Measurements from ENCODE around the gene DDA1.

Gene DDA1

GRCh38 chr19:17311455-17312188 is 2.3 kb downstream of the DDA1 start:
- no peak for DNase-seq (ENCODE audit: low read depth in 2 of 2)

DNA sequence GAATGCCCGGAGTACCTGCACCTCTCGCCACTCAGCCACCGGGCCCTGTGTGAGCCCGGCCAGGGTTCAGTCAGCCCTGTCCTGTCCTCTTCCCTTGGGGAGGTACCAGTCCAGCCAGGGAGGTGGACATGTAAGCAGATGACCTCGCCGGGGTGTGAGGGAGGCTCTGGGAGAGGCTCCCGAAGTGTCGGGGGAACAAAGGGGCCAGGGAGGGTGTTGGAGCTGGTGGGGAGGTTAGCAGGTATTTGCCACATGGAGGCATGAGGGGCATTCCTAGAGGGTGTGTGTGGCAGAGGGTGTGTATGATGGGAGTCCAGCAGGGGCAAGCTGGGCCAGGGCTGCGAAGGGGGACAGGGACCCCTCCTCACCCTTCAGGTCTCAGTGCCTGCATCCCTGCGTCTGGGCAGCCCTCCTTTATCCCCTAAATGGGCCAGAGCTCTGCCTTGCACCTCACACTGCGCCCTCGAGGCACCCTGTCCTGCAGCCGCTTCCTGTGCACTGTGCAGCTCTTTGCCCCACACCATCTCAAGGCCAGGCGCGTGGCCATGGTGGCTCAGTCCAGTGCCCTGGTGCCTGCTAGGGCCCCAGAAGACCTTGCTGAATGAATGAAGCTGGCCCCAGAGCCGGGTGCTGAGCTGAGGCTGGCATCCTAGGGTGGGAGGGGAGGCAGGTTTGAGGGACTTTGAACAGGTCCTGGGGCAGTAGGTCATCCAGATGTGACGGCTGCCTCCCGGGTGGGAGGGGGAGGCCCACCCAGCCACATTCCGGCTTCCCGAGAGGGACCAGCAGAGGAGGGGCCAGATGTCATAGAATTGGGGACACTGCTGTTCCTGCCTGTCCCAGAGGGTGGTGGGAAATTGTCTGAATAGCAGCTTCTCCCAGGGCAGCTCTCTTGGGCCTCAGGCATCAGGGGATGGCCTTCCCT is 3.1 kb downstream of the DDA1 start:
- DNase-seq (ENCODE audit: low read depth in 2 of 2) = no peak

GRCh38 chr19:17314007-17314593 is 4.7 kb downstream of the DDA1 start:
- DNase-seq (ENCODE audit: low read depth in 2 of 2) = no peak

- no peak for DNase-seq (ENCODE audit: low read depth in 2 of 2)
These were observed 9.6 kb downstream of the DDA1 start for GRCh38 chr19:17318966-17319365.

DNA sequence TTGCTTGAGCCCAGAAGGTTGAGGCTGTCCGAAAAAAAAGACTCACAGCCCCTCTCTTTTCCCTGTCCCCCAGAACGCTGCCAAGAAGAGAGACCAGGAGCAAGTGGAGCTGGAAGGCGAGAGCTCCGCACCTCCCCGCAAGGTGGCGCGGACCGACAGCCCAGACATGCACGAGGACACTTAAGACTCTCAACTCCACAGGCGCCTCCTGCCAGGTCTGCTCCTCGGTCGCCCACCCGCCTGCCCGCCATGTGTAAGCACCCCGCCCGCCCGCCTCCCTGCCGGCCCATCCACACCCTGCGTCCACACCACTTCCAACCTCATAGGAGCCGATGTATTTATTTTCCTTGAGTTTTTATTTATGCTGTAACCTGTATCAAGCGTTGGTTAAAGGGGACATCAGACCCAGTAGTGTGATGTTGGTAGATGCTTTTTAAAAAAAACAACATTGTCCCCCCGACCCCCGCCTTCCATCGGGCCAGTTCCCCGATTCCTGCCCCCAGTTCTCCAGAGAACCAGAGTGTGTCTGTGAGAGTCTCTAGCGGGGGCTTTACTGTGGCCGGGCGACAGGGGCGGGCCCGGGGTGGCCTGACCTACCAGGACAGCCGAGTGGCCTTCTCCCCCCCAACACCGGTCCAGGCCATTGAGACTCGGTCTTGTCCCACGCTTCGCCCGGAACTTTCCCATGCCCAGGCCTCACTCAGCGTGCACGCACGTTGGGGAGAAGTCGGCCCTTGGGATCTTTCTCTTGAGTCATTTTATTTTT is 10.3 kb downstream of the DDA1 start:
- DNase-seq (ENCODE audit: low read depth in 2 of 2) = no peak

- DNase-seq (ENCODE audit: low read depth in 2 of 2) = no peak
These were observed 11.1 kb downstream of the DDA1 start for GRCh38 chr19:17320435-17320834.

DNA sequence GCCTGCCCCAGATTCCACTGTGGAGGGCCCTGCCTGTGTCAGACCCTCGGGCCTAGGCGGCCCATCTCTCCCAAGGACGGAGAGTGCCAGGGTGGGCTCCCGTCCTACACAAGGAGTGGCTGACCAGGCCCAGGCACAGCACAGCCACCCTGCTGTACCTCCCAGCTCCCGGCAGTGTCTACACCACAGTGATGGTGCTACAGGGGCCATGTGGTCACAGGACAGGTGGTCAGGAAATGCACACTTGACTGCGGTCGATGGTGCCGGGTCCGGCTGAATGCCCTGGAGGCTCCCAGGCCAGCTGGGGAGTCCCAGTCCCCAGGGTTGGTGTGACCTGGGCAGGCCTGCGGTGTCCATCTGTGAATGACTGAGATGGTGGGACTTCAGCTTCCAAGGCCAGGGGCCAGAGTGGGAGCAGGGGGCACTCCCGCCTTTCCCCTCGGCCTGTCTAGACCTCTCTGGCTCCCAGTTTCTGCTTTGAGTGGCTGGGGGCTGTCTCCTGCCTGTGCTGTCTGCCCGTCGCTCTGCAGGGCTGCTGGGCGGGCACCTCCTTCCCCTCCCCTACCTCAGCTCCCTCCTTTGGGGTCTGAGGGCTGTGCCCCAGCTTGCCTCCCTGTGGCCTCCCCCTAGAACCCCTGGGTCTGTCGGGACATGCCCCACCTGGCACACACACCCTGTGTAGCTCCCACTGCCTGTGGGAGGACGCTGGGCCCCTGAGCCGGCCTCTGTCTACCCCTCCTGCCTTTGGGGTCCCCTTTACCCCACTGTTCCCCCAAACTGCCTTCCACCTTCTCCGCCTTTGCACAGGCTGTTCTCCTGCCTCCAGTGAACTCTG is 12.5 kb downstream of the DDA1 start:
- DNase-seq (ENCODE audit: low read depth in 2 of 2) = no peak

GRCh38 chr19:17322854-17323253 is 13.5 kb downstream of the DDA1 start:
- DNase-seq (ENCODE audit: low read depth in 2 of 2) = no peak

GRCh38 chr19:17323300-17323963 is 14.1 kb downstream of the DDA1 start:
- DNase-seq (ENCODE audit: low read depth in 2 of 2) = no peak

- no peak for DNase-seq (ENCODE audit: low read depth in 2 of 2)
These were observed 14.6 kb downstream of the DDA1 start for GRCh38 chr19:17323964-17324332.

DNA sequence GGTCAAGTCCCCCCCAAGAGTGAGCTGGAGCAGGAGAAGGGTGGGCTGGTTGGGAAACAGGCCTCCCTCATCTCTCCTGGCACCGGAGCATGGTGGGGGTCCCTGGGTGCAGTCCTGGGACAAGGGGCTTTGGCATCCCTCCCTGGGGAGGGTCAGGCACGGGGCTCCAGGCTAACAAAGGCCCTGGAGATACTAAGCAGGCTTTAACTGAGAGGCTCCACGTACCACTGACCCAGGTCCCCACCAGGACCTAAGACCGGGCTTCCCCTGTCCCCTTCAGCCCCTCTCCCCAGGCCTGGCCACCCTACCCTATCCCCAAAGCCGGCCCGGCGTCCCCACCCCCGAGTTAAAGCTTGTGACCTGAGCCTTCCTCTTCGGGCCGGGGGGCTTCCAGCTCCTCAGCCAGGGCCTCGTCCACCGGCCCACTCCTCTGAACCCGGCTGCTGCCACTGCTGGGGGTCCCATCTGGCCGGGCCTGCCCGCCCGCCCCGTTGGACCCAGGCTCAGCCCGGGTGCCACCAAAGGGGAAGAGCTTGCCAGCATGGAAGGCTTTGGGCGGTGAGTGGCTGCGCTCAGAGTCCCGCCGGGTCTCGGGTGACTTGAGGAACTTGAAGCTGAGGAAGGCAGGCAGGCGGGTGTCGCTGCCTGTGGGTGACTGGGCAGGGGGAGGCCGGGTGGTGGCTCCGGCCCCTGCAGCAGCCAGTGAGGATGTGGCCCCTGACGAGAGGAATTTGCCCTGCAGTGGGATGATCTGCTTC is 15.2 kb downstream of the DDA1 start:
- DNase-seq (ENCODE audit: low read depth in 2 of 2) = no peak

DNA sequence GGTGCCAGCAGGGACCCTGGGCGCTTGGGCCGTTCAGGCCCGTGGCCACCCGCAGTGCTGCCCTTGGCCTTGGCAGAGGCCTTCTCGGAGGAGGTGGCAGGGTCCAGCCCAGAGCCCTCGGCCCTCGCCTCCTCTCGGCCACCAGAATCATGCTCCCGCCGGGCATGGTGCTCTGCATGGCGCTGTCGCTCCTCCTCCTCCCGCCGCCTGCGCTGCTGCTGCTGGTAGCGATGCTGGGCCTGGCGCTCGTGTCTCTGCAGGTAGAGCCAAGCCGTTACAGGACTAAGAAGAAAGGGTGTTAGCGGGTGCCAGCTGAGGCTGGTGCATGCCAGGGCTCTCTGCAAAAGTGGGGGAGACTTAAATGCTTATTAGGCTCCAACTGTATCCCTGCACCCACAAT is 15.8 kb downstream of the DDA1 start:
- no peak for DNase-seq (ENCODE audit: low read depth in 2 of 2)

DNA sequence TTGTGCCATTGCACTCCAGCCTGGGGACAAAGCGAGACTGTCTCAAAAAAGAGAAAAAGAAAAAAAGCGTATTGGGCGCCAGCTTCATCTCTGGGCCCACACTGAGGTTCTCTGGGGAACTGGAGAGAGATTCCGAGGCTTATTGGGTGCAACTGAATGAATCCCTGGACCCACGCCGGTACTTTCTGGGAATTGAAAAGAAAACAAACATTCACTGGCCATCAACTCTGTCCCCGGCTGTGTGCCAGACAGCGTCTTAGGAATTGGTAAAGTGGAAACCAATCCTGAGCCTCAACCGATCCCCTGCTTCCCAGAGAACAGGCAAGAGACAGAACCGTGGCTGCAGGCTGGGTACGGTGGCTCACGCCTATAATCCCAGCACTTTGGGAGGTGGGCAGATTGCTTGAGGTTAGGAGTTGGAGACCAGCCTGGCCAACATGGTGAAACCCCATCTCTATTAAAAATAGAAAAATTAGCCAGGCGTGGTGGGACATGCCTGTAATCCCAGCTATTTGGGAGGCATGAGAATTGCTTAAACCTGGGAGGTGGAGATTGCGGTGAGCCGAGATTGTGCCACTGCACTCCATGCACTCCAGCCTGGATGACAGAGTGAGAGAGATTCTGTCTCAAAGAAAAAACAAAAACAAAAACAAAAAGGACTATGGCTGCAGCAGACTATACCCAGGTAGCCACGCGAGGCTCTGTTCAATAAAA is 16.7 kb downstream of the DDA1 start:
- DNase-seq (ENCODE audit: low read depth in 2 of 2) = no peak

- DNase-seq (ENCODE audit: low read depth in 2 of 2) = no peak
These were observed 17.2 kb downstream of the DDA1 start for GRCh38 chr19:17326595-17326966.

DNA sequence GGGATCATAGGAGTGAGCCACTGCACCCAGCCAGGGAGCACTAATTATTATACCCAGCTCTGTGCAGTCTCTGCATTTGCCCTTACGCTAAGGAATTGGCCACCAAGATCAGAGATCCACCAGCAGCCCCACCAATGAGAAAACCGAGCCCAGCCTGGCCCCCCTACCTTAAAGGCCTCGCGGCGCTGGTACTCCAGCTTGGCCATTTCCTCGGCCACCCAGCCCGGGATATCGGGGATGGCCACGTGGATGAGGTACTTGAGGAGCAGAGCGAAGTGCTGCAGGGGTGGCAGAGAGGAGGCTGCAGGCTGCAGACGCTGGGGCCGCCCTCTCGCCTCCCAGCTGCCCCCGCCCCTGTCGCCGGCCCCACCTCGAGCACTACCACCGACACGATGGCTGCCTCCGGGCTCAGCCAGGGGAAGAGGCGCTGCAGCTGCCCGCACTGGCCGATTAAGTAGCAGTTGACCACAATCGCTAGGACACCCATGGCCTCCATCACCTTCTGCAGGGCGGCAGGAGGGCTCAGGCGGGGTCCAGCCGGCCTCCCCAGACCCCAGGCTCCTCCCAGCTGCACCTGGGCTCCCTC is 17.8 kb downstream of the DDA1 start:
- no peak for DNase-seq (ENCODE audit: low read depth in 2 of 2)

- DNase-seq (ENCODE audit: low read depth in 2 of 2) = no peak
These were observed 18.5 kb downstream of the DDA1 start for GRCh38 chr19:17327654-17328516.

DNA sequence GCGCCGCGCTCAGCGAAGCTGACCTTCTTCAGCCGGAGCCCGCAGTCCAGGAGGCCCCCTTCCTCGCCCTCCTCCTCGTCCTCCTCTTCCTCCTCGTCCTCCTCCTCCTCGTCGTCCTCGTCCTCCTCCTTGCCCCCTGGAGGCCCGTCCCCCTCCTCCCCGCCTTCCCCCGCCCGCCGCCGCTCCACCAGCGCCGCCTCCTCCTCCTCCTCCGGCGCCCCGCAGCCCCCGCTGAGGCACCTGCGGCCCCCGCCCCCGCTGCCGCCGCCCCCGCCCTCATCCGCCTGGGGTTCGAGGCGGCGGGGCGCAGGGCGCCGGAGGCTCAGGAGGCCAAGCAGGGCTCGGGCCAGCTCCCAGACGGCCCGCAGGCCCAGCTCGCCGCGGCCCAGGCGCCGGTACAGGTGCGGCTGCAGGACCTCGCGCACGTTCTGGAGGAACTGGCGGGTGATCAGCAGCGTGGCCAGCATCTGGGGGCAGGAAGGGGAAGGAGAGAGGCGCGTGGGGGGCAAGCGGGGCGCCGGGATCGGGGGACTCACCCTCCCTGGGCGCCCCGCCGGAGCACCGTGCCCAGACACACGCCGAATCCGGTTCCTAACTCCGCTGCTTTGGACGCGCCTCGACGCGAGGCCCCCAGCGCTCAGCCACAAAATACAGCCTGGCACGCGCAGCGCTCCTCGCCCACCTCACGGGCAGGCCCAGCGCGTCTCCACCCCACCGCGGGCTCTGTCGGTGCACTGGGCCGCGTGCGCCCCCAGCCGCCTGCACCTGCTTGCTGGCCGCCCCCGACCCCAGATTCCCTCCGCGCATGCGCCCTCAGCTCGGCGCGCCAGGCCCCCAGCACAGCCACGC is 19.4 kb downstream of the DDA1 start:
- no peak for DNase-seq (ENCODE audit: low read depth in 2 of 2)

All from fibroblast of skin of left quadriceps (primary cell).